ENCODE measurements around the gene EDARADD. TPM values are rescaled to one million over a fixed set of nuclear protein-coding genes. Genes with fewer than 3 reads are reported as not detected.

The EDARADD gene
- total and polyA plus RNA-seq, 2 of the 8 experiments (the other 6 are each of a cell fraction or from before 2014, with no cell fraction given) = 3.4 to 6.1 TPM

GRCh38 chr1:236492378-236492777, 98.3 kb downstream of the EDARADD start:
- H3K79me2 ChIP-seq (ENCODE audit: control insufficient read depth in 1 of 2, insufficient read depth in 2 of 2, low read length in 2 of 2) = no peaks in the 10 kb centered on the region
- no peak overlapping the region for H4K5ac ChIP-seq (ENCODE audit: insufficient read length, low read depth, low read length)
- no peaks in the 10 kb centered on the region for H4K20me1 ChIP-seq (replicated peaks in 1 of 2; ENCODE audit: control insufficient read depth in 1 of 2, insufficient read depth in 2 of 2, low read length in 2 of 2)
- H3K4ac ChIP-seq (replicated peaks; ENCODE audit: insufficient read length, low read depth, low read length) = no peak overlapping the region
- H2AK5ac ChIP-seq (ENCODE audit: low read depth, low read length) = no peak overlapping the region
- ChIA-PET CTCF (ENCODE audit: partially characterized antibody) (interaction anchor here (0.7 to 3.1 kb wide), 9 partner anchors 10 to 390 kb away, joined by 3 to 15 read pairs (median 4); no protein-coding TSS in a partner anchor), POLR2A (ENCODE audit: partially characterized antibody) (no interaction called here)
- H3K4me1 ChIP-seq (replicated peaks in 1 of 4; ENCODE audit: control insufficient read depth in 3 of 4, insufficient read depth in 4 of 4, low read length in 3 of 4) = peaks cover 0 to 8% (median 2%) of the 10 kb centered on the region in 4 experiments; a peak in 4 of 7 replicates
- 100% methylated on average over 2 of the region's 2 CpGs; no CpG with 5 or more reads in 1 of the 2 experiments for WGBS, 2 experiments (ENCODE audit: extremely low coverage in 1 of 2, insufficient coverage in 1 of 2, insufficient read length in 1 of 2, insufficient replicate concordance in 2 of 2, low coverage in 1 of 2, low lambda C conversion rate in 2 of 2, missing lambda C conversion rate in 1 of 2)
- FAIRE-seq (no peak), DNase-seq (ENCODE audit: low read depth in 1 of 2, low spot score in 2 of 2) (no peak)
- no peak overlapping the region for H2BK12ac ChIP-seq (ENCODE audit: low read depth, low read length)
- H3K9me3 ChIP-seq (ENCODE audit: insufficient read depth in 2 of 2, low read depth in 1 of 2, low read length in 1 of 2) = no peaks in the 10 kb centered on the region
- H3K56ac ChIP-seq (replicated peaks; ENCODE audit: insufficient read length, low read depth, low read length) = no peak overlapping the region
- no peak overlapping the region for H3K9ac ChIP-seq (replicated peaks in 1 of 4; ENCODE audit: extremely low read depth in 1 of 4, low read depth in 3 of 4, low read length in 3 of 4)
- H4K91ac ChIP-seq (replicated peaks; ENCODE audit: insufficient read length, low read length) = no peak overlapping the region
- H3K23ac ChIP-seq (ENCODE audit: insufficient read length) = no peak overlapping the region
- no peak overlapping the region for H2BK15ac ChIP-seq (ENCODE audit: low read length)
- H2BK120ac ChIP-seq (replicated peaks; ENCODE audit: low read depth, low read length) = no peak overlapping the region
- H3K27ac ChIP-seq (ENCODE audit: low read depth, low read length) = no peak overlapping the region
- H3K18ac ChIP-seq (ENCODE audit: extremely low read depth, low read length) = no peak overlapping the region
- no peak overlapping the region for H3K4me2 ChIP-seq (ENCODE audit: insufficient read depth in 1 of 2, low read depth in 2 of 2, low read length in 2 of 2)
- H4K8ac ChIP-seq (ENCODE audit: extremely low read depth, insufficient read depth, low read length) = no peak overlapping the region
- H2BK20ac ChIP-seq (ENCODE audit: low read length) = no peak overlapping the region
- no peaks in the 10 kb centered on the region for H3K79me1 ChIP-seq (ENCODE audit: low read depth, low read length)
- H3K23me2 ChIP-seq (ENCODE audit: low read depth, low read length) = no peaks in the 10 kb centered on the region; the same call in none of the 2 replicates
- no peak overlapping the region for H2AFZ ChIP-seq (ENCODE audit: low read length)
- H3K4me3 ChIP-seq (ENCODE audit: extremely low read depth in 1 of 4, insufficient read depth in 2 of 4, low read depth in 3 of 4, low read length in 4 of 4) = no peak overlapping the region
- H2BK5ac ChIP-seq (ENCODE audit: low read depth, low read length) = no peak overlapping the region
- H3K36me3 ChIP-seq (ENCODE audit: control insufficient read depth in 2 of 4, insufficient read depth in 4 of 4, low read length in 3 of 4) = no peaks in the 10 kb centered on the region; a peak in 2 of 8 replicates
- no peaks in the 10 kb centered on the region for H3K27me3 ChIP-seq (replicated peaks in 1 of 4; ENCODE audit: control insufficient read depth in 3 of 4, extremely low read depth in 1 of 4, insufficient read depth in 3 of 4, low read length in 3 of 4)
- H3K14ac ChIP-seq (ENCODE audit: insufficient read length) = no peak overlapping the region
- TF ChIP-seq NANOG (IDR thresholded peaks at IDR 0.05; ENCODE audit: insufficient read depth, low read depth, low read length, poor library complexity, severe bottlenecking) (no peak), TCF12 (IDR thresholded peaks at IDR 0.05; ENCODE audit: low read depth, low read length) (no peak), SUZ12 (IDR thresholded peaks at IDR 0.05; ENCODE audit: low read length) (no peak), CREB1 (IDR thresholded peaks at IDR 0.05) (no peak), TAF1 (IDR thresholded peaks at IDR 0.05; ENCODE audit: low read depth, low read length) (no peak), EP300 (IDR thresholded peaks at IDR 0.05; ENCODE audit: borderline replicate concordance in 1 of 2, low read depth in 2 of 2, low read length in 2 of 2) (no peak), ATF2 (IDR thresholded peaks at IDR 0.05; ENCODE audit: low read length) (no peak), E2F6 (IDR thresholded peaks at IDR 0.05) (no peak), POU5F1 (IDR thresholded peaks at IDR 0.05; ENCODE audit: low read depth, low read length) (no peak), EGR1 (IDR thresholded peaks at IDR 0.05; ENCODE audit: borderline replicate concordance, low read depth, low read length) (no peak)
